Mucosa of gallbladder (tissue), 1 donor: ENCODE measurements around the gene ERVFRD-1. TPM values are rescaled to one million over a fixed set of nuclear protein-coding genes. Genes with fewer than 3 reads are reported as not detected.
"Not testable (repeated sequence)": the region's sequence is repeated elsewhere in the genome, so short reads cannot be mapped to it uniquely, and the experiment has no call there.

Experiments
- DNase-seq: peaks from one replicate; pipeline ENCODE4 v3.0.0-alpha.2; 2020; ENCODE audit warnings: low spot score
- total RNA-seq: library from RNA; stranded (reverse); gene quantifications from one replicate; pipeline ENCODE4 v1.2.1, GENCODE V29; 2021
- donor health status: DM: no; HTN: no; CAD: no.

Gene ERVFRD-1
- total RNA-seq, 1 donor from 2014 or later = 0.40 TPM

GRCh38 chr6:11091141-11091540, 20.4 kb downstream of the ERVFRD-1 start:
- DNase-seq = not testable (repeated sequence)

- no peak for DNase-seq
These were observed 21.8 kb downstream of the ERVFRD-1 start for GRCh38 chr6:11089695-11090094.

GRCh38 chr6:11087141-11087812, 24.2 kb downstream of the ERVFRD-1 start:
- not testable (repeated sequence) for DNase-seq

DNA sequence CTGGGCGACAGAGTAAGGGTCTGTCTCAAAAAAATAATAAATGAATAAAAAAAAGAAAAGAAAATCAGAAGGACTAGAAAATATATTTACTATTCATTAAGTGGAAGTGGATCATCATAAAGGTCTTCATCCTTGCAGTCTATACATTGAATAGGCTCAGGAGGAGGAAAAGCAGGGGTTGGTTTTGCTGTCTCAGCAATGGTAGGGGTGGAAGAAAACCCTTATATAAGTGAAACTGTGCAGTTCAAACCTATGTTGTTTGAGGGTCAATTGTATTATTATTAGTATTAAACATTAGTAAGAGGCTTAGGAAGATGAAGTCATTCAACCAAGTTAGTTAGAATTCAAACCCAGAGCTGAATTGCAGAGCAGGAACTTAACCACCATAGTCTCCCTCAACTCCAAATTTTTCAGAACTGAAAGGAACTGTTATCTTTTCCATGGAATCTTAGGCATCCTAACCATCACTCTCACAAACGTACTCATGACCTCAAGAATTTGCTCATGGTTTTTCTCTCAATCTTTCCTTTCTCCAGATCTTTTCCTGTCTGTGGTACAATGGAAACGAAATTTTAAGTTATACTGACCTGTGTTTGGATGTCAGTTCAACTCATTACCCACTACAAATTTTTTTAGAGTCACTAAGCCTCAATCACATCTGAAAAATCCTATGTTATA, 25.6 kb downstream of the ERVFRD-1 start:
- no peak for DNase-seq

DNA sequence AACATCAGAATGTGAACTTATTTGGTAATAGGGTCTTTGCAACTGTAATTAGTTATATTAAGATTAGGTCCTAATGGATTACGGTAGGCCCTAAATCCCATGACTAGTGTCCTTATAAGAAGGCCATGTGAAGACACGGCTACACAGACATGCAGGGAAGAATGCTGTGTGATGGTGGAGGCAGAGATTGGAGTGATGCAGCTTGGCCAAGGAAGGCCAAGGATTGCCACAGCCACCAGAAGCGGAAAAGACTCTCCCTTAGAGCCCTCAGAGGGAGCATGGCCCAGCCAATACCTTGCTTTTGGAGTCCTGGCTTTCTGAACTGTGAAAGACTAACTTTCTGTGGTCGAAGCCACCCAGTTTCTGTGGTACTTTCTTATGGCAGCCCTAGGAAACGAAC, 27.6 kb downstream of the ERVFRD-1 start:
- DNase-seq = no peak

DNA sequence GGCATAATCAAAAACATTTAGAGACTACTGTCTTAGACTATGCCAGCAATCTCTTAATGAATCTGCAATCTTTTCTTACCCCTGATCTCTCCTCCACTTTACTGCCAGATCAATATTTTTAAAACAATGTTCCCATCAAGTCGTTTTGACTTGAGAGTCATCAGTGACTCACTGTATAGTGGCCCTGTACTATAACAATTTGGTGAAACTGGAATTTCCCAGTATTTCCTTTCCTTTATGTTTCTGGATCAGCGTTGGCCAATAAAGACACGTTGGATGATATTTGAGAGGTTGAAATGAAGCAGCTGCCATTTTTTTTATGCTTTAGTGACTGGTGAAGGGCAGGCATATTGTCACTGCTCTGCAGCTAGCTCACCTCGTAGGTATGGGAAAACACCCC, 28.0 kb downstream of the ERVFRD-1 start:
- DNase-seq = no peak

DNA sequence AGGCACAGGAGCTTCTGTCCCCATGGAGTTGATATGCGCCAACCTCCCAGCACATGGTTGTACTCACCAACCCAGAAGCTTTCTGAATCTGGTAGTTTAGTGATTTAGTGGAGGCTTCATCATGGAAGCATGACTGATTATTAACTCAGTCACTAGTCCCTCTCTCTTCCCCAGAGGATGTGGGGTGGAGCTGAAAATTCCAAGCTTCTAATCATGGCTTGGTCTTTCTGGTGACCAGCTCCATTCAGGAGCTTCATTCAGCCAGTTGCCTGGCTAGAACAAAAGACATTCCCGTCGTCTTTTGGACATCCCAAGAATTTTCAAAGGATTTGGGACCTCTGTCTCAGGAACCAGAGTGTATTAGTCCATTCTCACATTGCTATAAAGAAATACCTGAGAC, 31.2 kb downstream of the ERVFRD-1 start:
- DNase-seq = no peak

DNA sequence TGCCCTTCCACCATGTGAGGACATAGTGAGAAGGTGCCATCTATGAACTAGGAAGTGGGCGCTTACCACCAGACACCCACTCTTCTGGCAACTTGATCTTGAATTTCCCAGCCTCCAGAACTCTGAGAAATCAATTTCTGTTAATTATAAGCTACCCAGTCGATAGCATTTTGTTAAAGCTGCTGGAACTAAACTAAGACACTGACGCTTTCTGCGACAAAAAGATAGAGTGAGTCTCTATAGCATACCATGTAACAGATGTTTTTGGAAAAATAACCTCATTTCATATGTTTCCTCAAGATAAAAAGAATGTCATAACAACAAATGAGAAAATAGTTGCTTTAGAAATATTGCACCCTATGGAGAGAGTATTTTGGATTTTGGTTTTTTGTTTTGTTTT, 33.3 kb downstream of the ERVFRD-1 start:
- DNase-seq = no peak

DNA sequence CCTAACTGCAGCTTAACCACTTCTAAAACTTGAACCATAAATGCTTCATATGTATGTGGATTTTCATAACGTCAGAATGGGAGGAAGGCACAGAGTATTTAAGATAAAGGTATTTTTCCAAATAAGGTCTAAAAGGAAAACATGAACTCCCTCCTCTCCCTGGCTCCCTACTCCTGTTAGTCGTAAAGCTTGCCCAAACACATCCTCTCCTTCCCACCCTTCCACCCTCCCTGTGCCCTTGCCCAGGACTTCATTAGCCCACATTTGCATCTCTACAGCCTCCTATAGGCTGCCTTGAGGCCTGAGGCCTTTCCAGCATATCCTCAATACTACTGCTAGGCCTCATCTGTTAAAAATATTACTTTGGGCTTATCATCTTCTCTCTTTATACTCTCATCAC, 35.0 kb downstream of the ERVFRD-1 start:
- DNase-seq = no peak

GRCh38 chr6:11072101-11072500, 39.4 kb downstream of the ERVFRD-1 start:
- DNase-seq = no peak

GRCh38 chr6:11069760-11070159, 41.8 kb downstream of the ERVFRD-1 start:
- no peak for DNase-seq

GRCh38 chr6:11067348-11067747, 44.2 kb downstream of the ERVFRD-1 start:
- DNase-seq = peak; percentile 61

- no peak for DNase-seq
These were observed 44.8 kb downstream of the ERVFRD-1 start for GRCh38 chr6:11066505-11067347.

GRCh38 chr6:11065436-11066202, 45.9 kb downstream of the ERVFRD-1 start:
- DNase-seq = no peak

DNA sequence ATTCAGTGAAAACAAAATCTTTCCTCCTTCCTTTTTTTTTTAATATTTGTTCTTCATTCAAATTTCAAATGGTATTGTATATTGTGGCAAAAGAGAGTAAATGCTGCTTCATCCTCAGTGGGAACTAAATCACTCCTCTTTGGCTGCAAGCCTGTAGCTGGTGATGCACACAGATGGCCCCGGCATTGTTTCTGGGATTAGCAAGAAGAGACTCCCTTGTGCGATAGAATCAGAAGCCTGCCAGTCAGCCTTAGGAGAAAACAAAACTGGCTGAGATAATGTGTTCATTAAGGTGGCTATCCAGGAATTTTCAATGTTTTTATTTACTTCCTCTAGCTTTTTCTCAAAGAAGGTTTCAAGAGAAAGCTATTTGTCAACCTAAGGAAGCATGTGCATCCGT, 46.7 kb downstream of the ERVFRD-1 start:
- no peak for DNase-seq

DNA sequence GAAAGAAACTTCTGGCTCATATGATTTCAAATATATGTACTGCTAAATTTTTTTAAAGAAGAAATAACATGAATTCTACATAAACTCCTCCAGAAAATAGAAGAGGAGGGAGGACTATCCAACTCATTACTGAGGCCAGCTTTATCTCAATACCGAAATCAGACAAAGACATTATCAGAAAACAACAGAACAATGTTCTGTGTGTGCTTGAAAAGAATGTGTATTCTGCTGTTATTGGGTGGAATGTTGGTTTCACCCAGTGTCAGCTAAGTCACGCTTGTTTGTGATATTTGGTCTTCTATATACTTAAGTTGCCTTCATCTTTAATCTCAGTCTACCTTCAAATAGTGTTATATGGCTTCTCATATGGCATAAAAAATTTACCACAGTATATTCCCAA, 48.8 kb downstream of the ERVFRD-1 start:
- no peak for DNase-seq

DNA sequence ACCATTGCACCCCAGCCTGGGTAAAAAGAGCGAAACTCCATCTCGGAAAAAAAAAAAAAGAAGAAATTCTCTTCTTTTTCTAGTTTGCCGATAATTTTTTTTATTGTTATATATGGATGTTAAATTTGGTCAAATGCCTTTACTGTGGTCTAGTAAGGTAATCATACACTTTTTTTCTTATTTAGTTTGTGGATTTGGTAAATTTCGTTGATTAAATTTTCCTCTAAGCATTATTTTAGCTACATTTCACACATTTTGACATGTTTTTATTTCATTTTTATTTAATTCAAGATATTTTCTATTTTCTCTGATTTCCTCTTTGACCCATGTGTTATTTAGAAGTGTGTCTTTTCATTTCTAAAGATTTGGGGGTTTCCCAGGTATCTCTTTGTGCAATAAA, 49.4 kb downstream of the ERVFRD-1 start:
- no peak for DNase-seq

DNA sequence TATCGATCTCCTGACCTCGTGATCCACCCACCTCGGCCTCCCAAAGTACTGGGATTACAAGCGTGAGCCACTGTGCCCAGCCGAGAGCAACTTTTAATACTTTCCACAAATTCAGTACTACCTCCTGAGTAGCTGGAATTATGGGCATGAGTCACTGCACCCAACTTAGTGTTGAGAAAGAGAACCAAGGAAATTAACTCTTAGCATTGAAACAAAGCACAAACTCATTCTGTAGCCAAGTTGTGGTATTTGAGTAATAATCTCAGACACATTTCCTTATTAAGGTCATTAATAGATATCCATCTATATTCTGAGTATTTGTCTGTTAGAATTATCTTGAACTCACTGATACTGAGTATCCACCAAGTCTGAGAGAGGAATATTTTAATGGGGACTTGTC, 53.1 kb downstream of the ERVFRD-1 start:
- no peak for DNase-seq

- no peak for DNase-seq
These were observed 54.7 kb downstream of the ERVFRD-1 start for GRCh38 chr6:11056871-11057270.

DNA sequence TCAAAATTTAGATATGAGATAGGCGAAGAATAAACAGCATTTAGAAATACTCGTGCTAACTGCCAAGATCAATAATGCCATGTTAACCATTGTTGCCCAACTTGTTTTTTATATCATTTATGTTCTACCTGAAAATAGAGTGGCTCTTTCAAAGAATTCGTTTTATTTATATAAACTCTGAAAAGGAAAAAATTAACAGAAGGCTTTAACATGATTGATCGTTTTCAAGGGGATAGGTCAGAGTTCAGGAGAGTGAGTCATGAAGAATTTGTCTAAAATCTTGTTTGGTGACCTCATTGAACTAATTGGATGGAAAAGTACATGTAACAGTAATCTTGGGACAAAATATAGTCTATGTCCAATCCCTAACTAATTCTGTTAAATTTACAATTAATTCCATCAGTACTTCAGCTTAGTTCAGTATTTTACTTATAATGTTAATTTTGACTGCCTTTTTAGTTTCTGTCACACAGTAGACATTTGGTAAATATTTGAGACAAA, 56.3 kb downstream of the ERVFRD-1 start:
- DNase-seq = no peak

- DNase-seq = no peak
These were observed 56.8 kb downstream of the ERVFRD-1 start for GRCh38 chr6:11054722-11055121.

GRCh38 chr6:11053307-11053706, 58.2 kb downstream of the ERVFRD-1 start:
- no peak for DNase-seq
